ENCODE data around the gene PTGER1.

Gene PTGER1

DNA sequence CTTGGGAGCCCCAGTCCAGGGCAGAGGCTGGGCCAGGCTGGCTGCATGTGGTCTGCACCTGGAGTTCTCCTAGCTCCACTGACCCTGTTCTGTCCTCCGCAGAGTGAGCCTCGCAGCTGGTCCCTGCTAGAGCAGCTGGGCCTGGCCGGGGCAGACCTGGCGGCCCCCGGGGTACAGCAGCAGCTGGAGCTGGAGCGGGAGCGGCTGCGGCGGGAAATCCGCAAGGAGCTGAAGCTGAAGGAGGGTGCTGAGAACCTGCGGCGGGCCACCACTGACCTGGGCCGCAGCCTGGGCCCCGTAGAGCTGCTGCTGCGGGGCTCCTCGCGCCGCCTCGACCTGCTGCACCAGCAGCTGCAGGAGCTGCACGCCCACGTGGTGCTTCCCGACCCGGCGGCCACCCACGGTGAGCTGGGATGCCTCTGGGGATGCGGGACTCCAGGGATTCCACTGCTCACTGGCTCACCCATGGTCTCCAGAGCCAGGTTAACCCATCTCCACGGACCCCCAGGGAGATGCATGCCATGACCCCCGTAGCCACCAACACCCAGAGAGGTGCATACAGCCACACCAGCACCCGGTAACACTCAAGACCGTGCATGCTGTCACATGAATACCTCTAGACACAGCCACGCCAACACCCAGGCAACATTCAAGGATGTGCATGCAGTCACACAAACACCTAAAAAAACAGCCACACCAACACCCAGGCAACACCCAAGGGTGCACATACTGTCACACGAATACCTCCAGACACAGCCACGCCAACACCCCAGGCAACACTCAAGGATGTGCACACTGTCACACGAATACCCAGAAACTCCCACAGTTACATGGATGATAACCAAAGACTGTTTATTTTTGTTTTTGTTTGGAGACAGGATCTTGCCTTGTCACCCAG lies 33.9 kb downstream of the PTGER1 start:
- no peak for DNase-seq (ENCODE audit: low spot score)

DNA sequence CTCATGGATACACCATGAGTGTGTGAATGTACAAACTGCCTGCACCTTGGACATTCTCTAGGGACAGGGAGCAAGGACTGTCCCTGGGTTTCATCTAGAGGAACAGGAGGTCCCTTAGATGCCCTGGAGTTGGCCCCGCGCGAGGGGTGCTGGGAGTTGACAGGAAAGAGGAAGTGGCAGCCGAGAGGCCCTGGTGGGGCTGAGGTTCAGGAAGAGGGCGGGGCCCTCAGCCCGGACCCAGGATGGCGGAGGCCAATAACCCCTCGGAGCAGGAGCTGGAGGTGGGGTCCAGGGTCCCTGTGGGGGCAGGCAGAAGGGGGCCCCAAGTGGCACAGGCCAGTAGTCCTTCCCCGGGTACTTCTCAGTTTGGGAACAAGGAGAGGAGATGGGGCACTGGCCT lies 35.1 kb downstream of the PTGER1 start:
- peak; percentile 36 for DNase-seq (ENCODE audit: low spot score)

DNA sequence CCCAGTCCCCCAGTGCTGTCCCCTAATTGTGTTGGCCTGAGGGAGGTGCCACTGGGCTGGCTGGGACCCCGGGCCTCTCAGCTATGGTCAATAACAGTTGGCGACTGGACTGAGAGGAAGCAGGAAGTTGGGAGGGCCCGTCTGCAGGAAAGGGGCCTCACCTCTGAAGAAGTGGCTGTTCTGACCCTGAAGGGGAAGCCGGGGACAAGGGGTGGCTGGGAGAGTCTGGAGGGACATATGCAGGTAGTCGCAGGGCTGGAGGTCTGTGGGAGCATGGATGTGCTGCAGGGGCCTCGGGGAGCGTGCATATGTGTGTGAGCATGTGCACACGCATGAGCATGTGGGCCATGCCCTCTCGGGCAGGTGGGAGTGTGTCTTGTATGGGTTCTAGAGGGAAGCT lies 36.1 kb downstream of the PTGER1 start:
- no peak for DNase-seq (ENCODE audit: low spot score)

DNA sequence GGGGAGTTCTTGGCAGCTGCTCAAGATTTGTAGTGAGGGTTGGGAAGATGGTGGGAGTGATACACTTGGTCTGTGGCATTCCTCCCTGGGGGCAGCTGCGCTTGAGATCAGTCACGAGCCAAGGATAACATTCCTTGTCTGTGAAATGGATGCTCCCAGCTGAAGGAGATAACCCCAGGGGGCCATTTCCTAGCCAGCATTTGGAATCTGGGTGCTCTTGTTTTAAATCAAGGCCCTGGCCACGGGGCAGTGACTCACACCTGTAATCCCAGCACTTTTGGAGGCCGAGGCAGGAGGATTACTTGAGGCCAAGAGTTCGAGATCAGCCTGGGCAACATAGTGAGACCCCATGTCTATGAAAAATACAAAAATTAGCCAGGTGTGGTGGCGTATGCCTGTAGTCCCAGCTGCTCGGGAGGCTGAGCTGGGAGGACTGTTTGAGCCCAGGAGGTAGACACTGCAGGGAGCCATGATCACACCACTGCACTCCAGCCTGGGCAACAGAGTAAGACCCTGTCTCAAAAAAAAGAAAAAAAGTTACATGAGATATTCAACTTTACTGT lies 37.5 kb downstream of the PTGER1 start:
- no peak for DNase-seq (ENCODE audit: low spot score)

DNA sequence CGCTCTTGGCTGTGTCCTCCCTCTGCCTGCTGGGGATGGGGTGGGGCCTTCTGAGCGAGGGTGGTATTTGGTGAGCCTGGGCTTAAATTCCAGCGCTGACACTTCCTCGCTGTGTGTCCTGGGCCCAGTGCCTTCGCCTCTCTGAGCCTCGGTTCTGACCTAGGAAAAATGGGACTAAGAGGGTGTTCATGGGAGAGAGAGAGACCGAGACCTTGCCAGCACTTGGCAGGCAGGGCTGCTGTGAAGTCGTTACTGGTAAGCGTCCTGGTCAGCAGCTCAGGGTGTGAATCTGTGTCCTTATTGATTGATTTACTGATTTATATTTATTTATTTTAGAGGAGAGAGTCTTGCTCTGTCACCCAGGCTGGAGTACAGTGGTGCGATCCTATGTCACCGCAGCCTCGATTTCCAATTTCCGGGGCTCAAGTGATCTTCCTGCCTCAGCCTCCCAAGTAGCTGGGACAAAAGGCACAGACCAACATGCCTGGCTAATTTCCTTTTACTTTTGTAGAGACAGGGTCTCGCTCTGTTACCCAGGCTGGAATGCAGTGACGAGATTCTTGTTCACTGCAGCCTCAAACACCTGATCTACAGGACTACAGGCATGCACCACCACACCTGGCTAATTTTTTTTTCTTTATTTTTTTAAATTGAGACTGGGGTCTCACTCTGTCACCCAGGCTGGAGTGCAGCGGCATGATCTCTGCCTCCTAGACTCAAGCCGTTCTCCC lies 39.7 kb downstream of the PTGER1 start:
- no peak for DNase-seq (ENCODE audit: low spot score)

DNA sequence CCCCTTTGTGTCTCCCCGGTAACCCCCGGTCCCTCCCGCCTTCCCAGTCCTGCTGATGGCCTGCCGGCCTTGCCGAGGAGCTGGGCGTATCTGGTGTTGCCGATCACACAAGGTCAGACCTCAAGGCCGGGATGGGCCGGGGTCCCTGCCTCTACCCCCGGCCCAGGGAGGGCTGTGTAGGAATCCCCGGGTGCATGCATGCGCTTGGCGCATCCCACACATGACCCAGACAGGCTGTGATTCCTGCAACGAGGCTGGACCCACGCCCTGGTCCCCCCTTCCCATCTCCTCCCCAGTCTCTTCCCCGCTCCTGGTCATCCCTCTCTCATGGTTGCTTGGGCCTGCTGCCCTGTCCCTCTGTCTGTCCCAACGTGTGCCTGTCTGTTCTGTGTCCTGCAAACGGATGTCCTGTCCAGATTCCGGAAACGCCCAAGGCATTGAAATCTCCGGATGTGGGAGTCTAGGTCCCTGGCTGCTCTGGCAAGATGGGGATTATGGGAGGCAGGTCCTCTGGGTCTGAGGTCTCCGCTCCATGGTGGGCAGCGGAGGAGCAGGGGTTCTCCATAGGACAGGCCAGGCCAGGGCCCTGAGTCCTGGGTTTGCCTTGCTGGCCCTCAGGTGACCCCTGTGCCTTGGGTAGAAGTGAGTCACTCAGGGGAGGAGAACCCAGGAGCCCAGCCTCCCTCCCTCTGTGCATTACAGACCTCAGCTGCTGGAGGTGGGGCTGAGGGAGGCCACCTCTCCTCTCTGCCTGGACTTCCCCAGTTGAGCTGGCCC lies 40.4 kb downstream of the PTGER1 start:
- DNase-seq (ENCODE audit: low spot score), result no peak

DNA sequence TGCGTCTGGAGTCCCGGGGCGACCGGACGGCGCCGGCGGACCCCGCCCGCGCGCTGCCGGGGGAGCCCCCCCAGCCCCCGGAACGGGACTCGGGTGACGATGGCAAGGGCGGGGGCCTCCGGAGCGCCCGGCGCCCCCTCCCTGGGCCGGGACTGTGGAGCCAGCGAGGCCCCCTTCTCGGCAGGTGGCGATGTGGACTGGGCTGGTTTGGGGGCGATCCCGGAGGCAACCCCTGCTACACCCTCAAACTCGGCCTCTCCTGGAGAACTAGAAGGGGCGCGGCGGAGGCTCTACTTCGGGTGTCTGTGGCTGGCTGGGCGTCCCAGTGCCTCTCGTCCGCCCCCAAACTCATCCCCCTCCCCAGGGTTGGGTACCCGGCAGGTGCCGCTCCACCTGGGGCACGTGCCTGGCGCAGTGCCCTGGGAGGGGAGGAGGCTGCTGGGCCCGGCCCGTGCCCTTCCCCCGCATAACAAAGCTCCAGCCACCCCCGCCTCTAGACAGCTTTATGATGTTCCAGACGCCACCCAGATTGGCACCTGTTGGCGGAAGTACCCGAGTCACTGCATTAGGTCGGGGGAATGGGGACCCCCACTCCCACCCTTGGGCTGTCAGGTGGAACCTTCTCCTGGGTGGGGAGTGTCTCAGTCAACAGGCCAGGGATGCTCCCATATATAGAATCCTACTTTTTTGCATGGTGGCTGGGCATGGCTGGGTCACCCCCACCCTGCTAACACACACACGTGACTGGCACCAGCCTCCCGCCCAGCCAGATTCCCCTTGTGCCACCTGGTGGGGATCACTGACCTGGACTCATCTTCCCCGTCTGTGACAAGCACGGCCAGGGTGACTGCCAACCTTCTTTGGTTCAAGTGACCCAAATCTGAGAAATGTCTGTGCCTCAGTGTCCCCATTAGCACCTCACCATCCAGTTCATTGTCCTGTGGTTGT lies 41.3 kb downstream of the PTGER1 start:
- no peak for DNase-seq (ENCODE audit: low spot score)

DNA sequence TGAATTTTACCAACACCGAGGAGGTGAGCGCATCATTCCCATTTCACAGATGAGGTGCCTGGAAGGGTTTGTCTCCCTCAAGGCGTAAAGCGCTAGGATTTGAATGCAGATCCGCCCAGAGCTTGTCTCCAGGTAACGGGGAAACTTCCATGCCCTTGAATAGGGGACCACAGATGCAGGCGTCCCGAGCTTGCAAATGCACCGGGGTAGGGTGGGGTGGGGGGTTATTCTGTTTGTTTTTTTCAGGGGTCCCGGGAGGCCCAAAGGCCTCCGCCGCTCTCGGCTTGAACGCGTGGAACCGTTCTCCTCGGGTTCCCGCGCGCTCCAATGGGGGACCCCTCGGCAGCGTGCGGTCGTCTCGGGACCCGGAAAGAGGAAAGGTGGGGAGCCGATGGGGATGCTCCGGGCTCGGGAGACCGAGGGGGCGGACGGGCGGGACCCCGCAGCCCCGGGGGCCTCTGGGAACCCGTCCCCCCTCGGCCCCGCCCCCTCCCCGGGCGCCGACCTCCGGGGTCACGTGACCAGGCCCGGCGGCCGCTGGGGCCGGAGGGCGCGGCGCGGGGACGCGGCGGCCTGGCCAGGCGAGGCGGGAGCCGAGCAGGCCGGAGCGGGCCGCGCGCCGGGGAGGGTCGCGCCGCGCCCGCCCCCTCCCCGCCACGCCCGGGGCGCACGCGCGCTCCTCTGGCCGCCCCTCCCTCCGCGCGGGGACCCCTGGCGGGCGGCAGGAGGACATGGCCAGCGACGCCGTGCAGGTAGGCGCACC lies 42.2 kb downstream of the PTGER1 start, which contains the start of gene PKN1:
Gene PKN1 (plus strand): TSS at position 516 of the 763 bp plus-strand sequence. CDS start 216 bp downstream, at position 732.
- no peak for DNase-seq (ENCODE audit: low spot score)

DNA sequence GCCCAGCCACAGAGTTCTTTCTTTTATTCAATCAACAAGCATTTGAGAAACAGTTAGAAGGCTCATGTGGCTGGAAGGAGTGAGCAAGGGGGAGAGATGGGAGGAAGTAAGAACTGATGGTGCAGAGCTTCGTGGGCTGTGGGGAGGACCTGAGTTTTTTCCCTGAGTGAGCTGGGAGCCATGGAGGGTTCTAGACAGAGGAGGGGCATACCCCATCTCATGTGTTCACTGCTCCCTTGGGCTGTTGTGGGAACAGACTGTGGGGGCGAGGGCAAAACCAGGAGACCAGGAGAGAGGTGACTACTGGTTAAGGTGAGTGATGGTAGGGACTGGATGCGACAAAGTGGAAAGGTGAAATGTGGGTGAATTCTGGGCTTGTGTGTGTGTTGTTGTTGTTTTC lies 44.4 kb downstream of the PTGER1 start:
- no peak for DNase-seq (ENCODE audit: low spot score)

DNA sequence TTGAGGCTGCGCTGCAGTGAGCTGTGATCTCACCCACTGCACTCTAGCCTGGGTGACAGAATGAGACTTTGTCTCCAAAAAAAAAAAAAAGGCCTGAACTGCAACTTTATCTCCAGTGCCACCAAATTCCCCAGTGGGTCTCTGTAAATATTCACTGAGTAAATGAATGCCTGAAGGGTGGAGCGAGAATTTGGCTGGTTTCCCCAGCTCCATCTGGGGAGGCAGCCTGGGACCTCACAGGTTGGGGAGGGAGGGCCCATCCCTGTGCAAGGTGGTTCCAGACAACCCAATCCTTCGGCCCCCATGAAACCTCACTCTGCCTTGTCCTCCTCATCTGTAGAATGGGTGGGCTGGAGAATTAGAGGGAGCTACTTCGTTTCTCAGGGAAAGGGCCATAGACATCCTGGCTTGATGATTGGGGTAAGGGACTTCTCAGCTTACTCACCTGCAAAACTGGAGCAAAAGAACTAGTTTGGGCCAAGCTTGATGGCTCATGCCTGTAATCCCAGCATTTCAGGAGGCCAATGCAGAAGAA lies 46.2 kb downstream of the PTGER1 start:
- DNase-seq (ENCODE audit: low spot score), result no peak

DNA sequence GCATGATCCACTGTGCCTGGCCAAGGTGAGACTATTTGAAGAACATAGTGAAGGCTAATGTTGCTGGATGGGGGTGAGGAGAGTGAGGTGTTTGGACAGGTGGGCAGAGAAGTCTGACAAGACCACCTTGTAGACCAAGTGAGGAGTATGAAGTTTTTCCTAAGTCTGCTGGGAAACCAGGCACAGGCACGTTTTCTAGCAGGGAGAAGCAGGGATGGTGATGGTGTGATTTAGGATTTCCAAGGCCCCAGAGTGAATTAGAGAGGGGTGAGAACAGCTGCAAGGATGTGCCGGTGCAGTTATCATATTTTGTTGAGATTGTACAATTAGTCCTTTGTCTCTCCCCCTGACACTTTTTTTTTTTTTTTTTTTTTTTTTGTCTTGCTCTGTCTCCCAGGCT lies 47.7 kb downstream of the PTGER1 start:
- DNase-seq (ENCODE audit: low spot score), result no peak

DNA sequence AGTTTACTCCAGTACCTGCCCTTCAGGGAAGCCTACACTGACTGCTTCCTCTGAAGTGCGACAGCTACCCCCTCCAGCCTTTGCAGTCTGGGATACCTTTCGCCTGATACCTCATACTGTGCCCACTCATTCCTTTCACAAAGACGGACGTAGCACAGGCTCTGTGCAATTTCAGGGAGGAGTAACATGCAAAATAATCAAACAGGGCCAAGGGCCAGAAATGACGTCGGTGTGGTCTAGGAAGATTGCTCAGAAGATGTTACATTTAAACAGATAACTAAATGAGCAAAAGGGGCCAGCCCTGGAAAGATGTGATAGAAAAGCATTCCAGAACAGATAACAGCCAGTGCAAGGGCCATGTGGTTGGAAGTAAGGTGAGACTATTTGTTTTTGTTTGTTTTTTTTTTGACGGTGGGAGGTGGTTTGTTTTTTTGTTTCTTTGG lies 49.4 kb downstream of the PTGER1 start:
- peak; percentile 62 for DNase-seq (ENCODE audit: low spot score)
